Mesodermal cell (in vitro differentiated cells): ENCODE results near the gene RTP3.
"Not testable (repeated sequence)": the region's sequence is repeated elsewhere in the genome, so short reads cannot be mapped to it uniquely, and the experiment has no call there.

Experiments used
- H3K27ac ChIP-seq: 2 replicates; pipeline ENCODE4 v1.7.0; 2013; ENCODE audit warnings: mild to moderate bottlenecking, low read depth, low read length, moderate library complexity; ENCODE audit not compliant: severe bottlenecking
- H3K36me3 ChIP-seq: 2 replicates; pipeline ENCODE4 v1.7.1; 2013; ENCODE audit warnings: mild to moderate bottlenecking, low read length, moderate library complexity; ENCODE audit not compliant: control insufficient read depth, insufficient read depth
- H3K4me1 ChIP-seq: one replicate; pipeline ENCODE4 v1.7.1; 2013; ENCODE audit warnings: mild to moderate bottlenecking, low read length; ENCODE audit not compliant: insufficient read depth, control insufficient read depth, poor library complexity, severe bottlenecking
- H3K4me3 ChIP-seq: 2 replicates; pipeline ENCODE4 v1.7.0; 2013; ENCODE audit warnings: low read length, control low read depth, mild to moderate bottlenecking; ENCODE audit not compliant: insufficient read depth, poor library complexity, severe bottlenecking; ENCODE audit errors: extremely low read depth
- H3K9me3 ChIP-seq: 2 replicates; pipeline ENCODE4 v1.7.1; 2013; ENCODE audit warnings: mild to moderate bottlenecking, low read length, moderate library complexity; ENCODE audit not compliant: control insufficient read depth
- WGBS, 2 experiments: methylation state at CpG; one replicate each; pipeline ENCODE4 v1.1.5; 2013; ENCODE audit warnings: missing lambda C conversion rate in 2 of 2; ENCODE audit not compliant: insufficient coverage in 2 of 2; 5-methylcytosine and 5-hydroxymethylcytosine counted together

The RTP3 gene

GRCh38 chr3:46492890-46493547, 4.8 kb upstream of the RTP3 start:
- Histone ChIP-seq H3K4me1 (no peaks in the 10 kb centered on the region), H3K27ac (no peak overlapping the region), H3K36me3 (no peaks in the 10 kb centered on the region), H3K4me3 (no peak overlapping the region), H3K9me3 (no peaks in the 10 kb centered on the region)
- 93 to 94% methylated on average over 6 of the region's 6 CpGs for WGBS, 2 experiments

- not testable (repeated sequence) for H3K4me3 ChIP-seq, H3K36me3 ChIP-seq, H3K27ac ChIP-seq, H3K4me1 ChIP-seq, H3K9me3 ChIP-seq
- 92 to 95% methylated on average over 5 to 7 of the region's 33 CpGs for WGBS, 2 experiments
These were observed 3.3 kb upstream of the RTP3 start for GRCh38 chr3:46494491-46494890.

- no peaks in the 10 kb centered on the region for H3K36me3 ChIP-seq
- H3K27ac ChIP-seq: no peak overlapping the region
- H3K4me1 ChIP-seq: no peaks in the 10 kb centered on the region
- H3K9me3 ChIP-seq: no peaks in the 10 kb centered on the region
- no peak overlapping the region for H3K4me3 ChIP-seq
- 86 to 89% methylated on average over 1 to 4 of the region's 5 CpGs for WGBS, 2 experiments
These were observed 1.8 kb upstream of the RTP3 start for GRCh38 chr3:46495901-46496456.

- H3K9me3 ChIP-seq: no peaks in the 10 kb centered on the region
- no peaks in the 10 kb centered on the region for H3K36me3 ChIP-seq
- H3K27ac ChIP-seq: no peak overlapping the region
- no peaks in the 10 kb centered on the region for H3K4me1 ChIP-seq
- whole genome bisulfite sequencing, 2 experiments: 94 to 95% methylated on average over 4 to 5 of the region's 9 CpGs
- H3K4me3 ChIP-seq: no peak overlapping the region
These were observed 825 bp upstream of the RTP3 start for GRCh38 chr3:46496746-46497555.

- H3K27ac ChIP-seq: no peak overlapping the region
- no peaks in the 10 kb centered on the region for H3K36me3 ChIP-seq
- H3K9me3 ChIP-seq: no peaks in the 10 kb centered on the region
- 87 to 95% methylated on average over 3 to 5 of the region's 6 CpGs for WGBS, 2 experiments
- no peaks in the 10 kb centered on the region for H3K4me1 ChIP-seq
- H3K4me3 ChIP-seq: no peak overlapping the region
These were observed 1.2 kb downstream of the RTP3 start for GRCh38 chr3:46498916-46499519.

GRCh38 chr3:46500656-46501635, 3.2 kb downstream of the RTP3 start:
- 84 to 100% methylated on average over 2 of the region's 5 CpGs for WGBS, 2 experiments

GRCh38 chr3:46501702-46502101, 3.9 kb downstream of the RTP3 start:
- 85 to 95% methylated on average over 4 of the region's 4 CpGs for WGBS, 2 experiments
- H3K27ac ChIP-seq: no peak overlapping the region
- no peaks in the 10 kb centered on the region for H3K9me3 ChIP-seq
- H3K36me3 ChIP-seq: no peaks in the 10 kb centered on the region
- H3K4me3 ChIP-seq: no peak overlapping the region
- no peaks in the 10 kb centered on the region for H3K4me1 ChIP-seq

More at GRCh38 chr3:46500656-46501635, 3.2 kb downstream of the RTP3 start:
- no peaks in the 10 kb centered on the region for H3K4me1 ChIP-seq
- no peaks in the 10 kb centered on the region for H3K36me3 ChIP-seq
- H3K9me3 ChIP-seq: no peaks in the 10 kb centered on the region
- H3K4me3 ChIP-seq: no peak overlapping the region
- H3K27ac ChIP-seq: no peak overlapping the region

GRCh38 chr3:46503200-46503874, 5.6 kb downstream of the RTP3 start:
- Histone ChIP-seq H3K4me1 (no peaks in the 10 kb centered on the region), H3K36me3 (no peaks in the 10 kb centered on the region), H3K27ac (no peak overlapping the region), H3K4me3 (no peak overlapping the region), H3K9me3 (no peaks in the 10 kb centered on the region)
- 92 to 94% methylated on average over 7 of the region's 7 CpGs for WGBS, 2 experiments

- Histone ChIP-seq H3K9me3 (no peaks in the 10 kb centered on the region), H3K27ac (no peak overlapping the region), H3K36me3 (no peaks in the 10 kb centered on the region), H3K4me3 (no peak overlapping the region), H3K4me1 (no peaks in the 10 kb centered on the region)
- 82% methylated on average over 3 of the region's 5 CpGs; no CpG with 5 or more reads in 1 of the 2 experiments for WGBS, 2 experiments
These were observed 7.0 kb downstream of the RTP3 start for GRCh38 chr3:46504789-46505188.
